ENCODE measurements around the gene MCCC2.
"Not testable (repeated sequence)": the region's sequence is repeated elsewhere in the genome, so short reads cannot be mapped to it uniquely, and the experiment has no call there.

The MCCC2 gene

DNA sequence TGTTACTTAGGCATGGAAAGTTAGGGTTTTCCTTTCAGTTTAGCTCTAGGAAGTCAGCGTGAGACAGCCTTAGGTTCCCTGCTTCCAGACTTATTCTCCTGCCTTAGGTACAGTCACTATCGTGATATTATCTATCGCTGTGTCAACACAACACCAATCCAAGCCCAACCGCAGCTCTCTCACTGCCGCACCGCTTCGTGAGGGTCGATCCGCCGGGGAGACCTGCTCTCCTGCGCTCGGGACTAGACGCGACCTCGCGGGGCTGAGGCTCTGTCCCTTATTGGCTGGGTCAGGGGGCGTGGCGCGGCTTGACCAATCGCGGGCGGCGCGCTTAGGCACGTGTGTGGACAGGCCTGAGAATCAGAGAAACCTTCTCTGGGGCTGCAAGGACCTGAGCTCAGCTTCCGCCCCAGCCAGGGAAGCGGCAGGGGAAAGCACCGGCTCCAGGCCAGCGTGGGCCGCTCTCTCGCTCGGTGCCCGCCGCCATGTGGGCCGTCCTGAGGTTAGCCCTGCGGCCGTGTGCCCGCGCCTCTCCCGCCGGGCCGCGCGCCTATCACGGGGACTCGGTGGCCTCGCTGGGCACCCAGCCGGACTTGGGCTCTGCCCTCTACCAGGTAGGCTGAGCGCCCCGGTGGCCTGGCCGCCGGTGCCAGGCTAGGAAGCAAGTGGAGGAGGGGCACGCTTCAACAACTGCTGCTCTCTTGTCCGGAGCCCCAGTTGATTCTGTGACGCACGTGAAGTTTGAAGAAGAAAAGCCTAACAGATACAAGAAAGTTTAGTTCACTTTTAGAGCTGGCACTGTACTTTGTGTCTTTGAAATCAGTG lies at the start of gene MCCC2:
TSS of gene MCCC2 (plus strand) at position 400 of the 825 bp plus-strand sequence. CDS start at position 486, 86 bp downstream.
- DNase-seq (ENCODE audit: low read depth): peak; percentile 67
- TF ChIP-seq, protein P1, sequence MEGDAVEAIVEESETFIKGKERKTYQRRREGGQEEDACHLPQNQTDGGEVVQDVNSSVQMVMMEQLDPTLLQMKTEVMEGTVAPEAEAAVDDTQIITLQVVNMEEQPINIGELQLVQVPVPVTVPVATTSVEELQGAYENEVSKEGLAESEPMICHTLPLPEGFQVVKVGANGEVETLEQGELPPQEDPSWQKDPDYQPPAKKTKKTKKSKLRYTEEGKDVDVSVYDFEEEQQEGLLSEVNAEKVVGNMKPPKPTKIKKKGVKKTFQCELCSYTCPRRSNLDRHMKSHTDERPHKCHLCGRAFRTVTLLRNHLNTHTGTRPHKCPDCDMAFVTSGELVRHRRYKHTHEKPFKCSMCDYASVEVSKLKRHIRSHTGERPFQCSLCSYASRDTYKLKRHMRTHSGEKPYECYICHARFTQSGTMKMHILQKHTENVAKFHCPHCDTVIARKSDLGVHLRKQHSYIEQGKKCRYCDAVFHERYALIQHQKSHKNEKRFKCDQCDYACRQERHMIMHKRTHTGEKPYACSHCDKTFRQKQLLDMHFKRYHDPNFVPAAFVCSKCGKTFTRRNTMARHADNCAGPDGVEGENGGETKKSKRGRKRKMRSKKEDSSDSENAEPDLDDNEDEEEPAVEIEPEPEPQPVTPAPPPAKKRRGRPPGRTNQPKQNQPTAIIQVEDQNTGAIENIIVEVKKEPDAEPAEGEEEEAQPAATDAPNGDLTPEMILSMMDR (IDR thresholded peaks at IDR 0.05; ENCODE audit: control insufficient read depth, insufficient read depth, low read depth, low read length, missing control alignments): no peak
- H3K4me3 ChIP-seq (ENCODE audit: control insufficient read depth, low read depth, low read length): peak within 1 kb of the TSS; percentile 53

DNA sequence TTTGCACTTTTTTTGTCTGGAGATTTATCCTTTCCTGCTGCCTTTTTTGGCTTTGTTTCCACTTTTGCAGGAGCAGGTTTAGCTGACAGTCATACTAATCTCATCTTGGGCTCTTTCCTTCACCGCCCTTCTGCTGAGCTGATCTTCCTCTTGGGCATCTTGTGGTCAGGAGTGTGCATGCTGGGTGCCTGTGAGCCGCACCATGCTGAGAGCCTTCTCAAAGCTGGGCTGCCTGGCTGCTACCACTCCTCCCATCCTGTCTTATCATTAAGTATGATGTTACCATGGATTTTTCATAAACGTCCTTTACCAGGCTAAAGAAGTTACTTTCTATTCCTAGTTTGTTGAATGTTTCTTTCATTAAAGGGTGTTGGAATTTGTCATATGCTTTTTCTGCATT lies 49.5 kb upstream of the MCCC2 start:
- H3K4me3 ChIP-seq (ENCODE audit: control insufficient read depth, low read depth, low read length): no peak overlapping the region
- no peak for DNase-seq (ENCODE audit: low read depth)
- TF ChIP-seq, protein P1 (IDR thresholded peaks at IDR 0.05; ENCODE audit: control insufficient read depth, insufficient read depth, low read depth, low read length, missing control alignments): no peak

DNA sequence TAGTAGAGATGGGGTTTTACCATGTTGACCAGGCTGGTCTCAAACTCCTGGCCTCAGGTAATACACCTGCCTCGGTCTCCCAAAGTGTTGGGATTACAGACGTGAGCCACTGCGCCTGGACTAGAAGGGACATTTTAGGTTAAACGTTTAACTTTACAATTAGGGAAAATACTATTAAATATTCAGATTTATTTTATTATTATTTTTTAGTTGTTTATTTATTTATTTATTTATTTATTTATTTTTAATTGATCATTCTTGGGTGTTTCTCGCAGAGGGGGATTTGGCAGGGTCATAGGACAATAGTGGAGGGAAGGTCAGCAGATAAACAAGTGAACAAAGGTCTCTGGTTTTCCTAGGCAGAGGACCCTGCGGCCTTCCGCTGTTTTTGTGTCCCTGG lies 36.3 kb upstream of the MCCC2 start:
- not testable (repeated sequence) for DNase-seq (ENCODE audit: low read depth); H3K4me3 ChIP-seq (ENCODE audit: control insufficient read depth, low read depth, low read length)

DNA sequence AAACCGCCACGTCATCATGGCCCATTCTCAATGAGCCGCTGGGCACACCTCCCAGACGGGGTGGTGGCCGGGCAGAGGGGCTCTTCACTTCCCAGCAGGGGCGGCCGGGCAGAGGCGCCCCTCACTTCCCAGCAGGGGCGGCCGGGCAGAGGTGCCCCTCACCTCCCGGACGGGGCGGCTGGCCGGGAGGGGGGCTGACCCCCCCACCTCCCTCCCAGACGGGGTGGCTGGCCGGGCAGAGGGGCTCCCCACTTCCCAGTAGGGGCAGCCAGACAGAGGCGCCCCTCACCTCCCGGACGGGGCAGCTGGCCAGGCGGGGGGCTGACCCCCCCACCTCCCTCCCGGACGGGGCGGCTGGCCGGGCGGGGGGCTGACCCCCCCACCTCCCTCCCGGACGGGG lies 35.6 kb upstream of the MCCC2 start:
- not testable (repeated sequence) for DNase-seq (ENCODE audit: low read depth); H3K4me3 ChIP-seq (ENCODE audit: control insufficient read depth, low read depth, low read length)

DNA sequence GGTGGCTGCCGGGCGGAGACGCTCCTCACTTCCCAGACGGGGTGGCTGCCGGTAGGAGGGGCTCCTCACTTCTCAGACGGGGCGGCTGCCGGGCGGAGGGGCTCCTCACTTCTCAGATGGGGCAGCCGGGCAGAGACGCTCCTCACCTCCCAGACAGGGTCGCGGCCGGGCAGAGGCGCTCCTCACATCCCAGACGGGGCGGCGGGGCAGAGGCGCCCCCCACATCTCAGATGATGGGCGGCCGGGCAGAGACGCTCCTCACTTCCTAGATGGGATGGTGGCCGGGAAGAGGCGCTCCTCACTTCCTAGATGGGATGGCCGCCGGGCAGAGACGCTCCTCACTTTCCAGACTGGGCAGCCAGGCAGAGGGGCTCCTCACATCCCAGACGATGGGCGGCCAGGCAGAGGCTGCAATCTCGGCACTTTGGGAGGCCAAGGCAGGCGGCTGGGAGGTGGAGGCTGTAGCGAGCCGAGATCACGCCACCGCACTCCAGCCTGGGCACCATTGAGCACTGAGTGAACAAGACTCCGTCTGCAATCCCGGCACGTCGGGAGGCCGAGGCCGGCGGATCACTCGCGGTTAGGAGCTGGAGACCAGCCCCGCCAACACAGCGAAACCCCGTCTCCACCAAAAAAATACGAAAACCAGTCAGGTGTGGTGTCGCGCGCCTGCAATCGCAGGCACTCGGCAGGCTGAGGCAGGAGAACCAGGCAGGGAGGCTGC lies 35.0 kb upstream of the MCCC2 start:
- not testable (repeated sequence) for DNase-seq (ENCODE audit: low read depth); H3K4me3 ChIP-seq (ENCODE audit: control insufficient read depth, low read depth, low read length)

DNA sequence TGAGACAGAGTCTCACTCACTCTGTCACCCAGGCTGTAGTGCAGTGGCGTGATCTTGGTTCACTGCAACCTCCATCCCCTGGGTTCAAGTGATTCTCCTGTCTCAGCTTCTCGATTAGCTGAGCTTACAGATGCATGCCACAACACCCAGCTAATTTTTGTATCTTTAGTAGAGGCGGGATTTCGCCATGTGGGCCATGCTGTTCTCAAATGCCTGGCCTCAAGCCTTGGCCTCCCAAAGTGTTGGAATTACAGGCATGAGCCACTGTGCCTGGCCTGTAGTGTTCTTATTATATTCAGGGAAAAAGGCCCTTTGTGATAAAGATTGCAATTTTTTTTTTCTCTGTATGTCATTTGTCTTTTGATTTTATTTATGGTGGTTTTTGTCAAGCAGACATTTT lies 24.0 kb upstream of the MCCC2 start:
- TF ChIP-seq, protein P1 (IDR thresholded peaks at IDR 0.05; ENCODE audit: control insufficient read depth, insufficient read depth, low read depth, low read length, missing control alignments): no peak
- DNase-seq (ENCODE audit: low read depth): no peak
- H3K4me3 ChIP-seq (ENCODE audit: control insufficient read depth, low read depth, low read length): no peak overlapping the region

DNA sequence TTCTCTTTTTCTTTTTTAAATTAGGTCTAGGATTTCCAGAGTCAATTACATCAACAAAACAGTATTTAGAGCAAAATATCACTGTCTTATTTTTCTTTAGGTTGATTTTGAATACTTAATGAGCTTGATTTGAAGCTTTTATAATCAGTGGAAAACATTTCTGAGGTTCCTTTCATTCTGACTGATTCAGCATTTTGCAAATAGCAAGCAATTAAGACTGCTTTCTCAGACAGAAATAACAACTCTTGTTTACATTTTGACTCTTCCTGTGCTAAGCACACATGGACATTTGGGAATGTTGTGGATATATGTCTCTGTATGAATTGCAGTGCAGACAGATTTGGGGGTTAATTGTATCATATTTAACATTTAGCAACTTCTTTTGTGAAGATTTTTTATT lies 22.2 kb upstream of the MCCC2 start:
- no peak for DNase-seq (ENCODE audit: low read depth)
- TF ChIP-seq, protein P1 (IDR thresholded peaks at IDR 0.05; ENCODE audit: control insufficient read depth, insufficient read depth, low read depth, low read length, missing control alignments): no peak
- H3K4me3 ChIP-seq (ENCODE audit: control insufficient read depth, low read depth, low read length): no peak overlapping the region

DNA sequence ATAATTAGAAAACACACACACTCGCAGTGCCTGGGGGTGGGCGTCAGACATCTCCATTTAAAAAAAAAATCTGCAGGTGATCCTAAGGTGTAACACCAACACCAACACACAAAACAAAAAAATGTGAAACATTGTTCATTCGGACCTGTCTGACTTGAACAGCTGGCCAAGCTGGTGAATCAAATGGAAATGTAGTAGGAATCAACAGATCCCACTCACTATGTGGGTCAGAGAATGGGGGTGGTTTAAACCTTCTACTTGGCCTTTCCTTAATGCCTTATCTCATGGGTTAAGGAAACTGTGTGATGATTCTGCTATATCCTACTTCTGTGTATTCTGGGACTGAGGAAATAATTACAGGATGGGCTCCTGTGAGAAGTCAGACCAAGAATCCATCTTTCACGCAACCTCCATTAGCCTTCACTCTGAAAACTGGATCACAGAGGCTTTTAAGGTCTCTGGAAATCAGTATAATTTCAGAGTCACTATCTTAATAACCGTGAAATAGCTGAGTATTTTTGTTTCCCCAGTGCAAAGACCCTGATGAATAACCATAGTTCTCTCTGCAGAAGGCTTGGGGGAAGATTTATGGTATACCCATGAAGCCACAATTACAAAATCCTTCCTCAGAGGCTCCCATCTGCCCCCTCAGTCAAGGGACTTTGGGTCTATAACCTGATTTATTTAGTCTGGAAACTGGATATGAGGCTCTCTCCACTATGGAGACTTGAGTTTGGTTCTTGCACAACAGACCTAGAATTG lies 17.2 kb upstream of the MCCC2 start:
- no peak for DNase-seq (ENCODE audit: low read depth)
- H3K4me3 ChIP-seq (ENCODE audit: control insufficient read depth, low read depth, low read length): no peak overlapping the region

DNA sequence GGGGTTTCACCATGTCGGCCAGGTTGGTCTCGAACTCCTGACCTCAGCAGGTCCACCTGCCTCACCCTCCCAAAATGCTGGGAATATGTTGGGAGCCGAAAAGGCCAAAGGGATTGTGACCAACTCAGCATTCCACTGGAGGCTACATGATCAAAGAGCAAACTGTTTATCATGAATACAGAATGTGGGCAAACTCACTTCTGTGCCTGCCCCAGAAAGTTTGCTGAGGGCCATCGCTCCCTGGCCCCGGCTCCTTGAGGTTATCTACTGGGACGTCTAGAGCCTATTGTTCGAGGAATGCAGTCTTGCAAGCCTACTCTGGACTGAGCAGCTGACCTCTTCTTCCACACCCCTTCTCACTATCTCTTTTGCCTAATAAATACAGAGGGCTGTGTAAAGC lies 15.3 kb upstream of the MCCC2 start:
- not testable (repeated sequence) for DNase-seq (ENCODE audit: low read depth); H3K4me3 ChIP-seq (ENCODE audit: control insufficient read depth, low read depth, low read length)

More for the DNA sequence above, 17.2 kb upstream of the MCCC2 start:
- TF ChIP-seq, protein P1 (IDR thresholded peaks at IDR 0.05; ENCODE audit: control insufficient read depth, insufficient read depth, low read depth, low read length, missing control alignments): no peak
